ENCODE measurements around the gene LOC128125822.

The LOC128125822 gene

DNA sequence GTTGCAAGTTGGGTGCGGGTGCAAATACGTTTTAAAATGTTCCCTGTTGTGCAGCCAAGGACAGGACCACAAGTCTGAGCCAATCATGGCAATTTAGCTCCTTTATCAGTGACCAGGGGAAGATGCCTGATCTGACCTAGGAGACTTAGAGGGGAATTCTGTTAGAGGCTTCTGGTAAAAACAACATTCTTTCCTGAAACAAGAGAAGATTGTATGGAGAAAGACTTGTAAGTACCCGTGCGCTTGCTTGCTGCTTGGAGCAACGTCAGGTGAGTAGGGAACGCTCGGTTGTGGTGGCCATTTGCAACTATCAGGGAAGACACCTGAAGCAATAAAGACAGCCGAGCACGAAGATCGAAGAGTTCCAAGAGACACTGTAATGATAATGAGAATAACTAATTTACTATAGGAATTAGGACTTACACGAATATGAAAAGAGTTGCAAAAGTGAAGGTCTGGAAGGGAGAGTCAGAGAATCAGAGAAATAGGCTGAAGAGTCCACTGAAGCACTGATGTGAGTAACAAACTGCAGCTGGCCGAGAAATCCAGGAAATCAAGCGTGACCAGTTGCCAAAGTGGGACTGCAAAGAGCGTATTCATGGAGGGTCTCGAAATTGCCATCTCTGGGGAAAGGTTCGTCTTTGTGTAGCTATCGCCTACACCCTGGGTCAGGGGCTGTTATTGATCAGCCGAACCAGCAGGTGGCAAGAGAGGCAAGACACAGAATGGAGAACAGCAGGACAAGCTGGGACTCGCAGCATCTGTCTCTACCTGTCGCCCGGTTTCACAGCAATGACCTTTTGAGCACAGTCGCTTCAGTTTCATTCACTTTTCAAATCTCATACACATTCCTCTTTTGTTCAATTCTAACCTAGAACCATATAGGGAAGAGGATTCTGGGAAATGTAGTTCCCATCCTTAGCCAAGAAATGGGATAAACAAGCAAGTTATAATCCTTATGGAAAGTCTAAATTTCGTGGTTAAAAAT, 26.1 kb downstream of the LOC128125822 start:
- peak overlapping the region; percentile 73 to 93 (median 88) for H3K4me3 Mint-ChIP-seq
- peak; percentile 99 for ATAC-seq
- Histone ChIP-seq H3K27ac (ENCODE audit: low read depth, low read length) (no peak overlapping the region), H3K4me1 (ENCODE audit: control insufficient read depth in 2 of 2, insufficient read depth in 2 of 2, low read length in 2 of 2) (peaks cover 0 to 4% of the 10 kb centered on the region in 2 donors), H3K4me3 (ENCODE audit: low read length) (peak overlapping the region; percentile 53), H3K9me3 (ENCODE audit: control insufficient read depth in 2 of 3, low read length in 3 of 3) (no peaks in the 10 kb centered on the region), H3K36me3 (ENCODE audit: control insufficient read depth in 2 of 3, insufficient read depth in 3 of 3, low read length in 3 of 3) (no peaks in the 10 kb centered on the region), H3K27me3 (ENCODE audit: control insufficient read depth in 2 of 2, insufficient read depth in 2 of 2, low read length in 2 of 2) (no peaks in the 10 kb centered on the region)
- intact Hi-C loops (cut with micrococcal nuclease): loop anchor here (1.0 to 5.0 kb wide), 11 partner anchors 25 to 246 kb away; partner anchors contain the start of genes PHF3 (in 2 of the 2), LOC128125822 (in 1 of the 2) and PTP4A1 (in 1 of the 2)
- H3K27me3 Mint-ChIP-seq: peaks cover 0 to 22% (median 5%) of the 10 kb centered on the region in 5 donors
- H3K4me1 Mint-ChIP-seq: peaks cover 7 to 20% (median 18%) of the 10 kb centered on the region in 7 donors
- H3K9me3 Mint-ChIP-seq: no peaks in the 10 kb centered on the region
- ChIA-PET POLR2A (interaction anchor here (0.6 to 2.5 kb wide), 8 partner anchors 14 to 166 kb away, joined by 3 to 23 read pairs (median 4); partner anchors contain the start of gene PHF3), CTCF (interaction anchor here (0.5 to 3.1 kb wide), 26 partner anchors 10 to 179 kb away, joined by 3 to 61 read pairs (median 5); no protein-coding TSS in a partner anchor)
- peak; percentile 39 to 80 (median 74) for DNase-seq
- H3K36me3 Mint-ChIP-seq: no peaks in the 10 kb centered on the region
- peak overlapping the region in 5 of 9 donors; percentile 3 to 73 (median 52) for H3K27ac Mint-ChIP-seq

DNA sequence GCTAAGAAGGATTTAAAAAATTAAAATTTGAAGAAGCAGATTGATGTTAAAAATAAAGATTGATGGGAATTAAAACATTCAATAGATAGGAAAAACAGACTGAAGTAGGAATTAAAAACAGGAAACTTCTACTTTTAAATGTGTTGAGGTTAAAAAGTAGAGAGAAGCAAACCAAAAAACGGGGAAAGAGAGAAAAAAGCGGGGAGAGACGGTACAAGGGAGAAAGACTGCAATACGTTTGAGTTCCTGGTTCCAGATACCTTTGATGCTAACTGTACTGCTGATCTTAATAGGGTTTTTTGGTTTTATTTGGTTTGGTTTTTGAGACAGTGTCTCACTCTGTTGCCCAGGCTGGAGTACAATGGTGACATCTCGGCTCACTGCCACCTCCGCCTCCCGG, 27.0 kb downstream of the LOC128125822 start:
- Histone ChIP-seq H3K4me3 (ENCODE audit: low read length) (no peak overlapping the region), H3K36me3 (ENCODE audit: control insufficient read depth in 2 of 3, insufficient read depth in 3 of 3, low read length in 3 of 3) (no peaks in the 10 kb centered on the region), H3K4me1 (ENCODE audit: control insufficient read depth in 2 of 2, insufficient read depth in 2 of 2, low read length in 2 of 2) (peaks cover 0 to 4% of the 10 kb centered on the region in 2 donors), H3K27ac (ENCODE audit: low read depth, low read length) (no peak overlapping the region), H3K27me3 (ENCODE audit: control insufficient read depth in 2 of 2, insufficient read depth in 2 of 2, low read length in 2 of 2) (no peaks in the 10 kb centered on the region), H3K9me3 (ENCODE audit: control insufficient read depth in 2 of 3, low read length in 3 of 3) (no peaks in the 10 kb centered on the region)
- ATAC-seq (no peak), DNase-seq (no peak)
- Mint-ChIP-seq H3K4me1 (peaks cover 7 to 20% (median 18%) of the 10 kb centered on the region in 7 donors), H3K36me3 (no peaks in the 10 kb centered on the region), H3K4me3 (peak overlapping the region in 8 of 10 donors; percentile 73 to 93 (median 88)), H3K27me3 (peaks cover 0 to 16% (median 5%) of the 10 kb centered on the region in 5 donors), H3K27ac (peak overlapping the region in 2 of 9 donors; percentile 26 to 52), H3K9me3 (no peaks in the 10 kb centered on the region)
- ChIA-PET POLR2A (interaction anchor here (0.6 to 2.5 kb wide), 6 partner anchors 25 to 165 kb away, joined by 3 to 23 read pairs (median 4); partner anchors contain the start of gene PHF3), CTCF (interaction anchor here (0.5 to 3.1 kb wide), 20 partner anchors 9 to 173 kb away, joined by 3 to 61 read pairs (median 5); no protein-coding TSS in a partner anchor)
- intact Hi-C loops (cut with micrococcal nuclease): loop anchor here (2.0 to 5.0 kb wide), 3 partner anchors 78 to 108 kb away; no protein-coding TSS in a partner anchor

- H3K36me3 Mint-ChIP-seq: no peaks in the 10 kb centered on the region
- no peaks in the 10 kb centered on the region for H3K36me3 ChIP-seq (ENCODE audit: control insufficient read depth in 2 of 3, insufficient read depth in 3 of 3, low read length in 3 of 3)
- H3K27ac ChIP-seq (ENCODE audit: low read depth, low read length): no peak overlapping the region
- intact Hi-C loops (cut with micrococcal nuclease): no loop called here
- H3K27ac Mint-ChIP-seq: peak overlapping the region in 1 of 9 donors; percentile 4
- H3K4me3 ChIP-seq (ENCODE audit: low read length): no peak overlapping the region
- peaks cover 0 to 4% of the 10 kb centered on the region in 2 donors for H3K4me1 ChIP-seq (ENCODE audit: control insufficient read depth in 2 of 2, insufficient read depth in 2 of 2, low read length in 2 of 2)
- H3K4me3 Mint-ChIP-seq: no peak overlapping the region
- no peaks in the 10 kb centered on the region for H3K27me3 ChIP-seq (ENCODE audit: control insufficient read depth in 2 of 2, insufficient read depth in 2 of 2, low read length in 2 of 2)
- H3K9me3 ChIP-seq (ENCODE audit: control insufficient read depth in 2 of 3, low read length in 3 of 3): no peaks in the 10 kb centered on the region
- POLR2A ChIA-PET: interaction anchor here (1.4 kb wide), 1 partner anchor 35 kb away, joined by 7 read pairs; the partner anchor contains the start of gene PHF3
- H3K27me3 Mint-ChIP-seq: peaks cover 0 to 9% (median 4%) of the 10 kb centered on the region in 5 donors
- DNase-seq: no peak
- CTCF ChIA-PET: interaction anchor here (0.6 to 1.4 kb wide), 4 partner anchors 8 to 164 kb away, joined by 3 to 5 read pairs (median 3); no protein-coding TSS in a partner anchor
- no peak for ATAC-seq
- H3K4me1 Mint-ChIP-seq: peaks cover 7 to 20% (median 18%) of the 10 kb centered on the region in 7 donors
- H3K9me3 Mint-ChIP-seq: no peaks in the 10 kb centered on the region
These were observed 27.9 kb downstream of the LOC128125822 start for GRCh38 chr6:63600136-63600535.

- no peaks in the 10 kb centered on the region for H3K36me3 ChIP-seq (ENCODE audit: control insufficient read depth in 2 of 3, insufficient read depth in 3 of 3, low read length in 3 of 3)
- H3K4me1 ChIP-seq (ENCODE audit: control insufficient read depth in 2 of 2, insufficient read depth in 2 of 2, low read length in 2 of 2): no peaks in the 10 kb centered on the region
- H3K9me3 ChIP-seq (ENCODE audit: control insufficient read depth in 2 of 3, low read length in 3 of 3): no peaks in the 10 kb centered on the region
- Mint-ChIP-seq H3K27ac (no peak overlapping the region), H3K4me3 (no peak overlapping the region), H3K27me3 (peaks cover 0 to 15% (median 4%) of the 10 kb centered on the region in 5 donors), H3K9me3 (no peaks in the 10 kb centered on the region), H3K36me3 (no peaks in the 10 kb centered on the region), H3K4me1 (peaks cover 0 to 6% (median 0%) of the 10 kb centered on the region in 7 donors)
- ATAC-seq (no peak), DNase-seq (no peak)
- ChIA-PET POLR2A (interaction anchor here (1.0 to 1.3 kb wide), 2 partner anchors 26 to 36 kb away, joined by 3 to 4 read pairs; partner anchors contain the start of gene PHF3), CTCF (interaction anchor here (1.1 kb wide), 1 partner anchor 10 kb away, joined by 5 read pairs; no protein-coding TSS in a partner anchor)
- no peaks in the 10 kb centered on the region for H3K27me3 ChIP-seq (ENCODE audit: control insufficient read depth in 2 of 2, insufficient read depth in 2 of 2, low read length in 2 of 2)
- no peak overlapping the region for H3K27ac ChIP-seq (ENCODE audit: low read depth, low read length)
- intact Hi-C loops (cut with micrococcal nuclease): no loop called here
- no peak overlapping the region for H3K4me3 ChIP-seq (ENCODE audit: low read length)
These were observed 37.0 kb downstream of the LOC128125822 start for GRCh38 chr6:63609231-63609630.

DNA sequence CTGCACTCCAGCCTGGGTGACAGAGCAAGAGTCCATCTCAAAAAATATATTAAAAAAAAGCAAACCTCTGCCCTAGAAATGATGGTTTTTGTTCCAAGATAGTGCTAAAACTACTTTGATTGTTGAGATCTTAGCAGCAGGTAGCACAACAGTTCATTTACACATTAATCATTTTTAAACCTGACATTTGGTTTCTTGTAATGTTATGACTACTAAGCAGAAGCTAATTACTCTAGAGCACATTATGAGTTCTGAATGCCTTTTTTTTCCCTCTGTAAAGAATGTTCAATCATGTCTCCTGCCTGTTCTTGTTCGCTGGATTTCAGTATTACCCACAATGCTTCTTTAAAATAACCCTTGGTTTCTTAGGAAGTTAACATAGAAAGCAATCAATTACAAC, 38.7 kb downstream of the LOC128125822 start:
- no peak for ATAC-seq
- no peak for DNase-seq
- no peaks in the 10 kb centered on the region for H3K9me3 ChIP-seq (ENCODE audit: control insufficient read depth in 2 of 3, low read length in 3 of 3)
- H3K36me3 Mint-ChIP-seq: no peaks in the 10 kb centered on the region
- H3K4me3 Mint-ChIP-seq: no peak overlapping the region
- intact Hi-C loops (cut with micrococcal nuclease): no loop called here
- no peak overlapping the region for H3K27ac Mint-ChIP-seq
- no peaks in the 10 kb centered on the region for H3K4me1 ChIP-seq (ENCODE audit: control insufficient read depth in 2 of 2, insufficient read depth in 2 of 2, low read length in 2 of 2)
- H3K9me3 Mint-ChIP-seq: no peaks in the 10 kb centered on the region
- H3K27me3 ChIP-seq (ENCODE audit: control insufficient read depth in 2 of 2, insufficient read depth in 2 of 2, low read length in 2 of 2): no peaks in the 10 kb centered on the region
- H3K36me3 ChIP-seq (ENCODE audit: control insufficient read depth in 2 of 3, insufficient read depth in 3 of 3, low read length in 3 of 3): no peaks in the 10 kb centered on the region
- peaks cover 0 to 6% (median 0%) of the 10 kb centered on the region in 7 donors for H3K4me1 Mint-ChIP-seq
- peaks cover 0 to 15% (median 1%) of the 10 kb centered on the region in 5 donors for H3K27me3 Mint-ChIP-seq
- no peak overlapping the region for H3K27ac ChIP-seq (ENCODE audit: low read depth, low read length)
- no peak overlapping the region for H3K4me3 ChIP-seq (ENCODE audit: low read length)
- POLR2A ChIA-PET: no interaction called here
- CTCF ChIA-PET: no interaction called here

- Histone ChIP-seq H3K9me3 (ENCODE audit: control insufficient read depth in 2 of 3, low read length in 3 of 3) (no peaks in the 10 kb centered on the region), H3K4me3 (ENCODE audit: low read length) (no peak overlapping the region), H3K4me1 (ENCODE audit: control insufficient read depth in 2 of 2, insufficient read depth in 2 of 2, low read length in 2 of 2) (no peaks in the 10 kb centered on the region), H3K36me3 (ENCODE audit: control insufficient read depth in 2 of 3, insufficient read depth in 3 of 3, low read length in 3 of 3) (no peaks in the 10 kb centered on the region), H3K27me3 (ENCODE audit: control insufficient read depth in 2 of 2, insufficient read depth in 2 of 2, low read length in 2 of 2) (no peaks in the 10 kb centered on the region), H3K27ac (ENCODE audit: low read depth, low read length) (no peak overlapping the region)
- Mint-ChIP-seq H3K27me3 (peaks cover 0 to 19% (median 6%) of the 10 kb centered on the region in 5 donors), H3K27ac (no peak overlapping the region), H3K36me3 (no peaks in the 10 kb centered on the region), H3K9me3 (no peaks in the 10 kb centered on the region), H3K4me1 (peaks cover 0 to 6% (median 0%) of the 10 kb centered on the region in 7 donors), H3K4me3 (no peak overlapping the region)
- no peak for DNase-seq
- POLR2A ChIA-PET: no interaction called here
- intact Hi-C loops (cut with micrococcal nuclease): no loop called here
- CTCF ChIA-PET: no interaction called here
- ATAC-seq: no peak
These were observed 39.3 kb downstream of the LOC128125822 start for GRCh38 chr6:63611560-63611959.
